Stimulated activated CD8-positive, alpha-beta memory T cell treated with anti-CD3 and anti-CD28 coated beads, Interleukin-15, amount 100 ng/mL, for 4 hours (primary cell): ENCODE results near the gene CASZ1.

Experiments used
- DNase-seq, 2 donors: peaks; one replicate each; pipeline ENCODE4 v3.0.0-alpha.2; 2020; ENCODE audit warnings: low read depth in 2 of 2

CASZ1 gene

DNA sequence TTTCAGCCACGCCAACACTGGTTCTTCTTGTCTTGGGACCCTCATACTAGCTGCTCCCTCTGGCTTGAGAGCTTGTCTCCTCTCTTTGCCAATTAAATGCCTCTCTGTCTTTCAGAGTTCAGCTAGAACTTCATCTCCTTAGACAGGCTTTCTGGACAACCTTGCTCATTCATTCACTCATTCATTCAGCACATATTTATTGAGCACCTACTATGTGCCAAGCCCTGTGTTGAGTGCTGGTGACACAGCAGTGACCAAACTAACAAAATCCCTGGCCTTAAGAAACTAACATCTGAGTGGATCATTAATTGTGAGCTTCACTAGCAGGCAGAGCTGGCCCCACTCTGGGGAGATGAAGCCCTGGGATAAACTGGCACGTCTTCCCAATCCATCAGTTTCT is 24.9 kb upstream of the CASZ1 start:
- DNase-seq, result no peak

GRCh38 chr1:10820422-10820821 is 24.0 kb upstream of the CASZ1 start:
- DNase-seq, result no peak

- DNase-seq, result no peak
These were observed 22.9 kb upstream of the CASZ1 start for GRCh38 chr1:10819198-10819901.

- DNase-seq, result no peak
These were observed 22.1 kb upstream of the CASZ1 start for GRCh38 chr1:10818262-10819197.

DNA sequence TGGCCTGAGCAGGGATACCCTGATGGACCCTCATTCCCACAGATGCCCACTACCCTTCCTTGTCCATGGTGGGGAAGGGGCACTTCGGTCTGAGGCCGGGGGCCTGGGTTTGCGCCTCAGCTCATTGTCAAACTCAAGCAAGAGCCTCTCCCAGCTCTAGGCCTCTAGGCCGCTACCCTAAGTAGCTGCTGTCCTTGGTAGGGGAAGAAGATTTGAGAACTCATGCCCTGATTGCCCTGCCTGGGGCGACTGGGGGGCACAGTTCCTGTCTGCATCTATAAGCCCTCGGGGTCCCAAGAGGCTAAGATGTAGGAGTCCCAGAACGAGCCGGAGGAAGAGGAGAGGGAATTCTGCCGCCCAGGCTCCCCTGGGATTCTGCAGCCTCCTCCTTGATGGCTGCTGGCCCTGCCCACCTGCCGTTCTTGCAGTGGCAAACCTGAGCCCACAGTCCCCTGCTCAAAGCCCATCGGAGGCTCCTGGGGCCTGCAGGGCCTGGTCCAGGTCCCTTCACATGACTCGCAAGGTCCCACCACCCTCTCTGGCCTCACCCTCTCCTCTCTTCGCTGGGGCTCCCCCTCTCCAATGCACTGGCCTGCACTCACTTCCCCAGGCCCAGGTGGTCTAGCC is 20.4 kb upstream of the CASZ1 start:
- no peak for DNase-seq

GRCh38 chr1:10816233-10816632 is 19.8 kb upstream of the CASZ1 start:
- DNase-seq, result no peak

GRCh38 chr1:10815858-10816195 is 19.4 kb upstream of the CASZ1 start:
- DNase-seq, result no peak

GRCh38 chr1:10814976-10815857 is 18.8 kb upstream of the CASZ1 start:
- no peak for DNase-seq

DNA sequence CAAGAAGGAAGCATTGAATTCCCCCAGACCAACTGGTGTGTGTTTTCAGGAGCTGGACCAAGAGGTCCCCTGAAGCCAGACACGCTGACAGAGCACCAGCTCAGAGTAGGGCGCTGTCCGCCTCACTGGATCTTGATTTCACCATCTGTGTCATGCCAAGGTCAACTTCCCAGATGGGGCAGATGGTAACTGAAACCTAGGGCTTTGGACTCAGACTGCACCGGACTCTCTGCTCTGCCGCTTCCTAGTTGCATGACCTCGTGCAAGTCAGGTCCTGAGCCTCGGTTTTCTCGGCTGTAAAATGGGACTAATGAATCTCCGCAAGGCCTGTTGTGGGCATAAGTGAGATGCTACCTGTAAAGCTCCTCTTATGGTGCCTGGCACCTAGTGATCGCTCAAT is 17.9 kb upstream of the CASZ1 start:
- DNase-seq, result no peak

DNA sequence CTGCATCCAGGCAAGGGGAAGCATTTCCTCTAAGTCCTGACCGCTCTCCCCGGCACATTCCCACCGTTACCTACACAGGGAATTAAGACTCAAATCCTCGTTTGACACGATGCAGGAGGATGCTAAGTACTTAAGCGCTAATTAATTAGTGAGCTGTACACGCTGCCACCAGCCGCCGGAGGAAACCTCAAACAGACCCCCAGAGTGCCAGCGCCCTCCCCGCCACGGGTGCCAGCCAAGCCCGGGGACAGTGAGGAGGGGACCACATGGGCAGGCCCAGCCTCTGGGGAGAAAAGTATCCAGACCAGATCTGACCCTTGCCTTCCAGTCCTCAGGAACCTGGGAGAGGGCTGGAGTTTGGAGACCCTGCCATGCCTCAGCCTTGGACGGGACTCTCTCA is 17.4 kb upstream of the CASZ1 start:
- no peak for DNase-seq

- DNase-seq, result no peak
These were observed 16.0 kb upstream of the CASZ1 start for GRCh38 chr1:10812387-10812915.

- DNase-seq, result no peak
These were observed 12.0 kb upstream of the CASZ1 start for GRCh38 chr1:10808441-10808840.

GRCh38 chr1:10806966-10807365 is 10.5 kb upstream of the CASZ1 start:
- no peak for DNase-seq

GRCh38 chr1:10803971-10804820 is 7.8 kb upstream of the CASZ1 start:
- DNase-seq, result no peak

GRCh38 chr1:10802944-10803715 is 6.7 kb upstream of the CASZ1 start:
- no peak for DNase-seq

DNA sequence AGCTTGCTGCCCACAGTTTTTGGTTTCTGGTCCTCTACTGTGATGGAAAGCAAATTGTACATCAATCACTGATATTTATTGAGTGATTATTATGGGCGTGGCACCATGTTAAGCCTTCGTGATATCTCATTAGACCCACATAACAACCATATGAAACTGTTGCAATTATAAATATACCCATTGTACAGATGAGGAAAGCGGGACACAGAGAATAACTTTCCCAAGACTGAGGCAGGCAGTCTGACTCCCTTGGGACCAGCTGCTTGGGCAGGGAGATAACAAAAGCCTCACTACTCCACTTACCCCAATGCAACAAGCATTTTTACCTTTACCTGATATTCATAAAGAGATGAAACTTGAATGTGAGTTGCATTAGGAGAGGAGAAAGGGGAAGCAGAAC is 4.3 kb upstream of the CASZ1 start:
- no peak for DNase-seq

- no peak for DNase-seq
These were observed 3.3 kb upstream of the CASZ1 start for GRCh38 chr1:10799726-10800125.

GRCh38 chr1:10795276-10796021 is 997 bp downstream of the CASZ1 start:
- DNase-seq, result no peak

- no peak for DNase-seq
These were observed 1.6 kb downstream of the CASZ1 start for GRCh38 chr1:10794724-10795275.
